T-helper 1 cell treated with Interleukin-12 subunit alpha and Interleukin-12 subunit beta and Interleukin-4 antibody, amounts not matched to agents 30 ng/mL and 1 ng/mL, for 36 hours (primary cell): ENCODE results near the gene ZNF506. TPM values are rescaled to one million over a fixed set of nuclear protein-coding genes. Genes with fewer than 3 reads are reported as not detected.
"Not testable (repeated sequence)": the region's sequence is repeated elsewhere in the genome, so short reads cannot be mapped to it uniquely, and the experiment has no call there.

Source experiments
- intact Hi-C: fragments of 100-400 bp; cut with micrococcal nuclease; formaldehyde crosslinking; loops from one replicate; pipeline ENCODE4 v1.15.1; 2024
- total RNA-seq: library from RNA; stranded (reverse); gene quantifications from 2 replicates; pipeline ENCODE4 v1.2.3, GENCODE V29; 2022

ZNF506 gene
- total RNA-seq, 1 donor from 2014 or later = 22.5 TPM

GRCh38 chr19:19746286-19747213 lies 75.0 kb downstream of the ZNF506 start:
- intact Hi-C loops = no loop called here

GRCh38 chr19:19745496-19746285 lies 75.9 kb downstream of the ZNF506 start:
- intact Hi-C loops = no loop called here

GRCh38 chr19:19744641-19745040 lies 76.9 kb downstream of the ZNF506 start:
- intact Hi-C loops = no loop called here

- intact Hi-C loops = not testable (repeated sequence)
These were observed 77.6 kb downstream of the ZNF506 start for GRCh38 chr19:19743921-19744320.

GRCh38 chr19:19743176-19743575 lies 78.4 kb downstream of the ZNF506 start:
- intact Hi-C loops = no loop called here

GRCh38 chr19:19742773-19743172 lies 78.8 kb downstream of the ZNF506 start:
- intact Hi-C loops = no loop called here

Other genes starting within 250 kb of the ZNF506 start
- 68.2 and 72.1 TPM in 2 replicates for gene PBX4, start 203.1 kb downstream of the ZNF506 start, total RNA-seq
- 62.6 and 66.9 TPM in 2 replicates for gene LPAR2, start 193.5 kb downstream of the ZNF506 start, total RNA-seq
- gene GMIP, start 178.1 kb downstream of the ZNF506 start, total RNA-seq = 115 and 118 TPM in 2 replicates
- gene ATP13A1, start 158.1 kb downstream of the ZNF506 start, total RNA-seq = 105 and 110 TPM in 2 replicates
- 94.2 and 95.2 TPM in 2 replicates for gene ZNF101, start 152.9 kb downstream of the ZNF506 start, total RNA-seq
- gene ZNF14, start 88.6 kb downstream of the ZNF506 start, total RNA-seq = 6.8 and 8.5 TPM in 2 replicates
- 16.5 and 17.6 TPM in 2 replicates for gene ZNF253, start 44.1 kb upstream of the ZNF506 start, total RNA-seq
- 7.3 and 7.4 TPM in 2 replicates for gene ZNF93, start 79.2 kb upstream of the ZNF506 start, total RNA-seq
- gene ZNF682, start 217.8 kb upstream of the ZNF506 start, total RNA-seq = 4.8 and 6.6 TPM in 2 replicates